ENCODE data around the gene CAPZA1.

- TF ChIP-seq CTCF (conservative IDR thresholded peaks at IDR 0.05; ENCODE audit: low read length), result peak; percentile 80
- TF ChIP-seq EZH2phosphoT487 (IDR thresholded peaks at IDR 0.05; ENCODE audit: borderline replicate concordance, low read depth, low read length), result no peak
Measured at GRCh38 chr1:112673592-112674439, 54.2 kb downstream of the CAPZA1 start.

Measured in OCI-LY7 (cell line).